HG03175 (cell line): ENCODE measurements around the gene FAM120A.
A peak's percentile ranks its signal among the peaks of the same experiment; 100 is the strongest.

ENCODE experiments used
- ATAC-seq: cut with Tn5 transposase; IDR thresholded peaks from one replicate; pipeline ENCODE4 v1.9.1; 2021; ENCODE audit warnings: mild to moderate bottlenecking, moderate library complexity; ENCODE audit not compliant: unreplicated experiment

Gene FAM120A

DNA sequence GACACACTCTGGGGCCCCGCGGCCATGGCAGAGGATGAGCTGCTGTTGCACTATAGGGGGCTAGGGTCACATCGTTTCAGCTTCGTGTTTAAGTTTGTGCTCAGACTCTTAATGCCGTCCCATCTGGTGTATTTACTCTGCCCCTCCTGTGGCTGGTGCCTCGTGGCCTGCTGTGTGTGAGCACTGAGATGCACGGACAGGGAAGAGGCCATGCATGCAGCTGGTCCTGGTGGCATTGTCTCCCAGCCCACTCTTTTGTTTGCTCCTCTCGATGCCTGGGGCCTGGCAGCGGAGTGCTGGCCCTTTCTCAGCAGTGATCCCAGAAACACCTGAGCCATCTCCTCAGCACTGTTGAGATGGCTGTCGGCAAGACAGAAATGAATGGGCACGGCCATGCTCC lies 94.9 kb downstream of the FAM120A start:
- no peak for ATAC-seq

DNA sequence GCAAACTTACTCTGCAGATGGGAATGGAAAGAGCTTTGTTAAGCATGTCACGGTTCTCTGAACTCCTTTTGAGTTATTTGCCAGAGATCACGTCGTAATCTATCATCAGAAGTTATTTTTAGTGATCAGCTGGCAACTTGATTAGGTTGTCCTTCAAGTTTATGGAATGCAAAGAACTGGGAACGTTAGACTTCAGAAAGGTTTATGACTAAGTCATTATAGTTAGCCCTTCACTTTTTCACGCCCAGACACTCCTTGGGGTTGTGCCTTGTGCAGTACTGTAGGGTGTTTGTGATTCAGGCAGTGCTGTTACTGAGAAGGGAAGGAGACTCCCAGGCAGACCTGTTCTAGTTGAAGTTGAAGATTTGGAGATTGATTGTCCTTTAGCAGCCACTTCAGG lies 98.1 kb downstream of the FAM120A start:
- ATAC-seq, result no peak

GRCh38 chr9:93552923-93553322 lies 101.4 kb downstream of the FAM120A start:
- ATAC-seq, result no peak

DNA sequence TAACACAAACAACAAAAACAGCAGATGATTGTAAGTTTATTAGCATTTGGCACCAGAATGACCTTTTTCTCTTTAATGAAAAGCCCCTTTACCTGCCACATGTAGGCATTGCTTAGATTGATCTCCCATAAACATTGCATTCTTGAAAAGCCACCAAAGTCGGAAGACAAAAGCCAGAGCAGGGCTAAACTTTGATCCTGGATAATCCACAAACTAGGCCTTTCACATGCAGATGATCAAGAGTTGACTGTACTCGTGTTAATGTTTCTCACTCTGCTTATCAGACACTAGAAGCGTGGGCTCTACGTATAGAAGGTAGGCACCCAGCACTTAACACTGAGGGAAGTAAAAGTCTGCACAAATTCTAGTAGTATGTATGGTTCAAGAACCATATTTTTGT lies 103.9 kb downstream of the FAM120A start:
- ATAC-seq, result no peak

DNA sequence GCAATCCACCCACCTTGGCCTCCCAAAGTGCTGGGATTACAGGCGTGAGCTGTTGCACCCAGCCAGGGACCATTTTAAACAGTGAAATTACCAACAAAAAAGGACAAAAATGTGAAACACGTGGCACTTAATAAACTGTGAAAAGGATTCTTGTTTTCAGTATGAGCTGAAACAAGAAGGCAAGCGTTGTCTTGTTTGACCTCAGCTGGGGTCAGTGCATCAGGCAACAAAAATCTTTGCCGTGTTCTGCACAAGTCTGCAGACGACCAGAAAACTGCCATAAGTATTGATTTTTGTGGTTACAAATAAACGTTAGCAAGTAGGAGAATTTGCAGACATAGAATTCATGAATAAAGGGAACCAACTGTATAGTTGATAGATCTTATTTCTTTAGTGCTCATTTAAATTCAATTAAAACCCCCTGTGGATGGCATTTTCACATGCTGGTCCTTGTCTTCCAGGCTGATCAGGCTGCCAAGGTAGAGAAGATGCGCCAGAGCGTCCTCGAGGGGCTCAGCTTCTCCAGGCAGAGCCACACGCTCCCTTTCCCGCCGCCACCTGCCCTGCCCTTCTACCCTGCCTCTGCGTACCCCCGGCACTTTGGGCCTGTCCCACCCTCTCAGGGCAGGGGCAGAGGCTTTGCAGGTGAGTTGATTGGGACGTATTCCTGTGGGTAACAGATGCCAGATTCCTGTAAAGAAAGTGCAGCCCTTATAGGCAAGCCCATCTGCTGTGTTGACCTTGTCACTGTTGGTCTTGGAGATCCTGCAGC lies 106.1 kb downstream of the FAM120A start:
- ATAC-seq, result no peak

DNA sequence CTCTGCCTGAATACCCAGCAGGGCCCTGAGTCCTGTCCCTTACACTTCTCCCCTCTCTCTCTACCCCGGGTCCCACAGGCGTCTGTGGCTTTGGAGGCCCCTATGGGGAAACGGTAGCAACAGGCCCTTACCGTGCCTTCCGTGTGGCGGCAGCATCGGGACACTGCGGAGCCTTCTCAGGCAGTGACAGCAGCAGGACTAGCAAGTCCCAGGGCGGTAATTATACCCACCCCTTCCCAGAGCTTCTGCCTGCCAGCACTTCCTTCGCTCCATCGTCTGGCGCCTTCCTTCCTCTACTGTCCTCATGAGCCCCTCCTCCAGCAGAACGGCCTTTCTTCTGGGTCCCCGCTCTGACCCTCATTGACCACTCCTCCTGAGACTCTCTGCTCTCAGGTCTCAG lies 107.0 kb downstream of the FAM120A start:
- no peak for ATAC-seq

GRCh38 chr9:93560991-93561390 lies 109.5 kb downstream of the FAM120A start:
- ATAC-seq, result no peak

DNA sequence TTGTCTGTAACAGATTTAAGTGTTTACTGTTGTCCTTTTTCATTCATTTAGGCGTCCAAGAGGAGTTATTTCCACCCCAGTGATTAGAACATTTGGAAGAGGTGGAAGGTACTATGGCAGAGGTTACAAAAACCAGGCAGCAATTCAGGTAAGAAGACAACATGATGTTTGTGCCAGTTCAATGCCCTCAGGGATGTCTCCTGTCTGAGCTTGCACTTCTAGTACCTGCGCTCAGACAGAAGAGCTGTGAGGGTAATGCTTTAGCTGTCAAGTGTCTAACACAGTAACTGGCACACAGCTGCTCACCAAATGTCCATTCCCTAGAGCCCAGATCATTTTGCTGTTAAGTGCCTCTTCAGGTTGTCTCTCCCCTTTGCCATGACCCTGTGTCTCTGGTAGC lies 110.7 kb downstream of the FAM120A start:
- no peak for ATAC-seq

DNA sequence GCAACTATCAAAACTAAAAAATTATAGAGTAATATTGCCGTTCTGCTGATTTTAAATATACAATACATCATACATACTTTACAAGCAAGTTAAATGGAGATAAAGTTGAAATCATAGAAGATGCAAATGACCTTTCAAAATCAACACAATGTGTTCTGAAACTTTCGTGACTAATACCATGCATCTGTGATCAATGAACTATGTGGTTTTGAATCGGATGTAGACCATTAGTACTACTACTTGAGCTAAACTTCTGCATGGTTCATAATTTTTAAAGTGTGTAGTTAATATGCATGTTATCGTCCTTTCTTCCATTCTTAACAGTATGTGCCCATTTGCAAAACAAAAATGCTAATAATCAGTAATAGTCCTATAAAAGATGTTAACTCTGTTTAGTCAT lies 113.6 kb downstream of the FAM120A start:
- no peak for ATAC-seq

GRCh38 chr9:93566408-93567270 lies 115.2 kb downstream of the FAM120A start:
- ATAC-seq, result peak; percentile 91

- peak; percentile 2 for ATAC-seq
These were observed 115.9 kb downstream of the FAM120A start for GRCh38 chr9:93567271-93567959.

- ATAC-seq, result no peak
These were observed 116.7 kb downstream of the FAM120A start for GRCh38 chr9:93568169-93568568.

- ATAC-seq, result no peak
These were observed 118.2 kb downstream of the FAM120A start for GRCh38 chr9:93569621-93570174.

DNA sequence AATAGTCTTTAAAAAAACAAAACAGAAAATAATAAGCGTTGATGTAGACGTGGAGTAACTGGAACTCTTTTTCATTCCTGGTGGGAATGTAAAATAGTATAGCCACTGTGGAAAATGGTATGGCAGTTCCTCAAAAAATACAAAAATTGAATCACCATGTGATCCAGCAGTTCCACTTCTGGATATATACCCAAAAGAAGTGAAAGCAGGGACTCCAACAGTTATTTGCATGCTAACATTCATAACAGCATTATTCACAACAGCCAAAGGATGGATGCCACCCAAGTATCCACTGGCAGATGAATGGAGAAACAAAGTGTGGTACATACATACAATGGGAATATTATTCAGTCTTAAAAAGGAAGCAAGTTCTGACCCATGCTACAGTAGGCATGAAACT lies 120.7 kb downstream of the FAM120A start:
- ATAC-seq, result no peak

- ATAC-seq, result no peak
These were observed 121.4 kb downstream of the FAM120A start for GRCh38 chr9:93572636-93573515.

DNA sequence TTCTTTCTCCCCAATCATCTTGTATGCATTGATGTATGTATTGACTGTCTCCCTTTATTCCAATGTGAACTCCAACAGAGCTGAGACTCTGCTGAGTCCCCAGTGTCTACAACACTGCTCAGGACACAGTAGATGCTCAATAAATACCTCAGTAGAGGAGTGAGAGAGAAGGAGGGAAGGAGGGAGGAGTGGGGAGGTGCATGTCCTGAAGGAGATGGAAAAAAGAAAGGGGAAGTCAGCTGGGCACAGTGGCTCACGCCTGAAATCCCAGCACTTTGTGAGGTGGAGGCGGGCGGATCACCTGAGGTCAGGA lies 122.0 kb downstream of the FAM120A start:
- ATAC-seq, result no peak

DNA sequence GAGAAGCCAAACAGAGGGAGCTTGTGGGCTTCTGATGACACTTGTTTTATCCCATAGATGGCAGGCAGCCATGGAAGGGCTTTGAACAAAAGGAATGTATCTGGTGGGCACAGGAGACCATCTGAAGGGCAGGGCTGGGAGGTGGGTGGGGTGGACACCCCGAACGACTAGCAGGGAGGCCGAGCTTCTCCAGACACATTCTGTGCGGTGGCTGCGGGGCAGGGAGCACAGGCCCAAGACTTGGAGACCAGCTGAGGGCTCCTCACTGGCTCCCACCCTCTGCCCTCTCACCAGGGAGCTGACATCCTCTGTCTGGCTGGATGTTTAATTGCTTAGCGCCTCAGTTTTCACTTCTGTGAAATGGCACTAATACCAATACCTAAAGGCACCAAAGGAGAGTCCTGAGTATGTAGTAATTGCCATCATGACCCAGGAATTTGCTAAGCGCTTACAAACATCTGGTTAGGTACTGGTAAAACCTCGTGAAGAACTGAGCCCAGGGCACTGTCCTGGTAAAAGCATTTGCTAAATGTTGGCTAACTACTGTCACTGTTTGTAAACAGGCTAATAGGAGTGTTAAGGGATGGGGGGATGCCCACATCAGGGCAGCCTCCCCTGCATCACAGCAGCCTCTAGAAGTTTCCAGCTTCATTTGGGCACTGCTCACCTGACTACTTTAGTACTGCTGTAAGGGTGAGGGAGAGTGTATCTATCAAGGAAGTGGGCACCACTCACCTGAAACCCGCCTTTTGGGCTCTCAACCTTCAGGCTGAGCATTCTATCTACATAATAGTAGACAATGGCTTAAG lies 122.8 kb downstream of the FAM120A start:
- ATAC-seq, result no peak

GRCh38 chr9:93574900-93575795 lies 123.7 kb downstream of the FAM120A start:
- ATAC-seq, result no peak
